VCaP (cell line): ENCODE measurements around the gene TRAPPC6A.

Source experiments
- H3K27ac ChIP-seq: fragments of 450-650 bp; 2 replicates; pipeline ENCODE4 v1.5.1; 2017
- TF ChIP-seq, protein P1 (sequence below): fragments of 450-650 bp; conservative IDR thresholded peaks from 2 replicates; pipeline ENCODE4 v1.5.1; 2017; ENCODE audit warnings: mild to moderate bottlenecking, moderate library complexity

TRAPPC6A gene, protein sequence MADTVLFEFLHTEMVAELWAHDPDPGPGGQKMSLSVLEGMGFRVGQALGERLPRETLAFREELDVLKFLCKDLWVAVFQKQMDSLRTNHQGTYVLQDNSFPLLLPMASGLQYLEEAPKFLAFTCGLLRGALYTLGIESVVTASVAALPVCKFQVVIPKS

GRCh38 chr19:45177817-45178261 is at the start of gene TRAPPC6A:
Gene TRAPPC6A, minus strand, starts transcription at chr19:45178237. Its CDS starts 19 bp downstream, at chr19:45178218.
- TF ChIP-seq, protein P1, sequence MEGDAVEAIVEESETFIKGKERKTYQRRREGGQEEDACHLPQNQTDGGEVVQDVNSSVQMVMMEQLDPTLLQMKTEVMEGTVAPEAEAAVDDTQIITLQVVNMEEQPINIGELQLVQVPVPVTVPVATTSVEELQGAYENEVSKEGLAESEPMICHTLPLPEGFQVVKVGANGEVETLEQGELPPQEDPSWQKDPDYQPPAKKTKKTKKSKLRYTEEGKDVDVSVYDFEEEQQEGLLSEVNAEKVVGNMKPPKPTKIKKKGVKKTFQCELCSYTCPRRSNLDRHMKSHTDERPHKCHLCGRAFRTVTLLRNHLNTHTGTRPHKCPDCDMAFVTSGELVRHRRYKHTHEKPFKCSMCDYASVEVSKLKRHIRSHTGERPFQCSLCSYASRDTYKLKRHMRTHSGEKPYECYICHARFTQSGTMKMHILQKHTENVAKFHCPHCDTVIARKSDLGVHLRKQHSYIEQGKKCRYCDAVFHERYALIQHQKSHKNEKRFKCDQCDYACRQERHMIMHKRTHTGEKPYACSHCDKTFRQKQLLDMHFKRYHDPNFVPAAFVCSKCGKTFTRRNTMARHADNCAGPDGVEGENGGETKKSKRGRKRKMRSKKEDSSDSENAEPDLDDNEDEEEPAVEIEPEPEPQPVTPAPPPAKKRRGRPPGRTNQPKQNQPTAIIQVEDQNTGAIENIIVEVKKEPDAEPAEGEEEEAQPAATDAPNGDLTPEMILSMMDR = no peak
- peak within 1 kb of the TSS; percentile 95 for H3K27ac ChIP-seq

DNA sequence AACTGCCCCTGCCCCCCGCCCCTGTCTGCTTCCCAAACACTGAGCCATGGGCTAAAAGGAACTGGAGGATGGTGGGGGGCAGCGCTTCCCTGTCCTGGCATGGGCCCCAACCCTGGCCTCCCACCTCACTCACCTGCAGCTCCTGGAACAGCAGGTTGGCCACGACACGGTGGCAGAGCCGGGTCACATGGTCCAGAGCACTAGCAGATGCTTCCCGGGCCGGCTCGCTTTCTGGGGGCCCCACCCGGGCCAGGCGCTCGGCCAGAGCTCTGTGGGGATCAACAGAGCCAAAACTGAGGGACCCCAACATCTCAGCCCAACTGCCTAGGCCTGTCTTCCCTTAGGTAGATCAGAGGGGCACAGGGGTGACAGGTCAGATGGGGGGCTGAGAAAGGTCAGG is 46.6 kb upstream of the TRAPPC6A start:
- H3K27ac ChIP-seq = no peak overlapping the region
- TF ChIP-seq, protein P1 = no peak

DNA sequence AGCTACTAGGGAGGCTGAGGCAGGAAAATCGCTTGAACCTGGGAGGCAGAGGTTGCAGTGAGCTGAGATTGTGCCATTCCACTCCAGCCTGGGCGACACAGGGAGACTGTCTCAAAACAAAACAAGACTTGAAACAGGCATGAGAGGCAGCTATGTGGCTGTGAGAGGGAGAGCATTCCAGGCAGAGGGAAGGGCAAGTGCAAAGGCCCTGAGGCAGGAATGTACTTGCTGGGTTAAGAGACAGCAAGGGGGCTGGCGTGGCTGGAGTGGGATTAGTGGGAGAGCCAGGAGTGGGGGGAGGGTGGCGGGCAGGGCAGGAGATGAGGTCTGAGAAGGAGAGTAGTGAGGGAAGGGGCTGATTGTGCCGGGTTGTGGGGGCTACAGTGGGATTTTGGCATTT is 45.8 kb upstream of the TRAPPC6A start:
- TF ChIP-seq, protein P1 = no peak
- H3K27ac ChIP-seq = no peak overlapping the region

DNA sequence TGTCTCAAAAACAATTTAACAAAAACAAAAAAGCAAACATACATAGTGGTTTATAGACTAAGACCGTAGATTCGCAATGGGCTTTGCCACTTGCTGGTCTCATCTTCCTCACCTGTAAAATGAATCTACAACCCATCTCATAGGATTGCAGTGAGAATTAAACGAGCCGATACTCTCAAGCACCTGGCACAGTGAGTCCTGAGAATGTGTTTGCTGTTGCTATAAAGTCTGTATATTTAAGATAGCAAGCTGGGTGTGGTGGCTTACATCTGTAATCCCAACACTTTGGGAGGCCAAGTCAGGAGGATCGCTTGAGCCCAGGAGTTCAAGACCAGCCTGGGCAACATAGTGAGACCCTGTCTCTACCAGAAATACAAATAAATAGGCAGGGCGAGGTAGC is 44.7 kb upstream of the TRAPPC6A start:
- no peak overlapping the region for H3K27ac ChIP-seq
- TF ChIP-seq, protein P1 = no peak

DNA sequence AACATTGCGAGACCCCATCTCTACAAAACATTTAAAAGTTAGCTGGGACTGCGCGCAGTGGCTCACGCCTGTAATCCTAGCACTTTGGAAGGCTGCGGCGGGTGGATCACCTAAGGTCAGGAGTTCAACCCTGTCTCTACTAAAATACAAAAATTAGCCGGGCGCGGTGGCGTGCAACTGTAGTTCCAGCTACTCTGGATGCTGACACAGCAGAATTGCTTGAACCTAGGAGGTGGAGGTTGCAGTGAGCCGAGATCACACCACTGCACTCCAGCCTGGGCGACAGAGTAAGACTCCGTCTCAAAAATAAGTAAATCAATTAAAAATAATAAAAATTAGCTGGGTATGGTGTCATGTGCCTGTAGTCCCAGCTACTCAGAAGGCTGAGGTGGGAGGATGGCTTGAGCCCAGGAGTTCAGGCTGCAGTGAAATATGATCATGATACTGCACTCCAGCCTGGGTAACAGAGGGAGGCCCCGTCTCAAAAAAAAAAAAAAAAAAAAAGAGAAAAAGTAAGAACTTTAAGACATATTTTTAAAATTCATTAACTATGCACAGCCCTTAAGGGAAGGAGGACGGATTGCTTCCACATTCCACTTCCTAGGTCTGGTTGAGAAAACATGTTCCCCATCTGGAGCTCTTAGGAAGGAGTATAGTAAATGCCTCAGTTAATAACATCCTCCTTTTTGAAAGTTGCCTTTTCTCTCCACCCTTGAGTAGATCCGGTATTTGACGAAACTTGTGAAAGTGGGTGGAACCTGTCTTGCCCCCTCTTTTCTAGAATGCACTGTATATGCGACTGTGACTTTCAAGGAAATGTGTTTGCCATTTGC is 41.1 kb upstream of the TRAPPC6A start:
- no peak overlapping the region for H3K27ac ChIP-seq
- TF ChIP-seq, protein P1 = no peak

- TF ChIP-seq, protein P1 = no peak
- H3K27ac ChIP-seq = no peak overlapping the region
Observed at GRCh38 chr19:45218426-45218825, 40.4 kb upstream of the TRAPPC6A start.

GRCh38 chr19:45217957-45218334 is 39.9 kb upstream of the TRAPPC6A start:
- TF ChIP-seq, protein P1 = no peak
- H3K27ac ChIP-seq = no peak overlapping the region
